Left renal cortex interstitium (tissue), 4 donors: ENCODE data around the gene INSIG2. TPM values are rescaled to one million over a fixed set of nuclear protein-coding genes. Genes with fewer than 3 reads are reported as not detected.

Experiments used
- polyA plus RNA-seq, 4 donors: library from polyadenylated mRNA; unstranded; fragments of 120-200 nt; gene quantifications; one replicate each; pipeline ENCODE4 v1.2.1, GENCODE V29; 2013; ENCODE audit not compliant: insufficient read length in 4 of 4

INSIG2 gene
- polyA plus RNA-seq, 4 donors = 27.9 to 40.0 (median 31.1) TPM

Other genes with a start within 250 kb of the INSIG2 start
- 10 to 100 TPM; 34.0 to 61.6 (median 45.3) TPM for gene CCDC93, start 74.4 kb upstream of the INSIG2 start, polyA plus RNA-seq